Mesenchymal stem cell (in vitro differentiated cells and primary cell): ENCODE results near the gene TMEM63C.

Source experiments
- DNase-seq: peaks from one replicate; pipeline ENCODE4 v3.0.0-alpha.2; 2013
- H2AFZ ChIP-seq: one replicate; pipeline ENCODE4 v1.6.1; 2013; ENCODE audit warnings: low read depth, mild to moderate bottlenecking, control low read depth, inconsistent platforms, low read length, moderate library complexity
- H2AK5ac ChIP-seq: 2 replicates; pipeline ENCODE4 v1.6.1; 2013; ENCODE audit warnings: low read length, moderate library complexity, mild to moderate bottlenecking, inconsistent platforms; ENCODE audit not compliant: severe bottlenecking
- H2BK120ac ChIP-seq: one replicate; pipeline ENCODE4 v1.6.1; 2013; ENCODE audit warnings: low read depth, mild to moderate bottlenecking, inconsistent platforms, low read length, moderate library complexity
- H2BK12ac ChIP-seq, 2 experiments: one replicate each; pipeline ENCODE4 v1.6.1; 2013; ENCODE audit warnings: inconsistent platforms in 2 of 2, low read length in 2 of 2, mild to moderate bottlenecking in 2 of 2, moderate library complexity in 2 of 2, control low read depth in 1 of 2
- H2BK15ac ChIP-seq: one replicate; pipeline ENCODE4 v1.6.1; 2013; ENCODE audit warnings: mild to moderate bottlenecking, low read depth, inconsistent platforms; ENCODE audit not compliant: poor library complexity, severe bottlenecking
- H2BK5ac ChIP-seq: 2 replicates; pipeline ENCODE4 v1.6.1; 2013; ENCODE audit warnings: low read depth, mild to moderate bottlenecking, low read length, control low read depth, inconsistent platforms; ENCODE audit not compliant: poor library complexity, severe bottlenecking
- H3K14ac ChIP-seq, 2 experiments: one replicate each; pipeline ENCODE4 v1.6.1; 2013; ENCODE audit warnings: inconsistent platforms in 2 of 2, low read length in 2 of 2, control low read depth in 1 of 2, mild to moderate bottlenecking in 1 of 2, moderate library complexity in 1 of 2
- H3K18ac ChIP-seq, 2 experiments: one replicate each; pipeline ENCODE4 v1.6.1; 2013; ENCODE audit warnings: inconsistent platforms in 2 of 2, low read length in 2 of 2, control low read depth in 1 of 2, low read depth in 1 of 2, mild to moderate bottlenecking in 1 of 2
- H3K23ac ChIP-seq, 2 experiments: one replicate each; pipeline ENCODE4 v1.6.1; 2013; ENCODE audit warnings: inconsistent platforms in 2 of 2, low read length in 2 of 2, mild to moderate bottlenecking in 2 of 2, moderate library complexity in 2 of 2, control low read depth in 1 of 2
- H3K27ac ChIP-seq: 2 replicates; pipeline ENCODE4 v1.5.1; 2013; ENCODE audit warnings: mild to moderate bottlenecking, moderate library complexity, low read length, control low read depth, inconsistent platforms; ENCODE audit not compliant: poor library complexity, severe bottlenecking
- H3K27me3 ChIP-seq, 2 experiments: 2 replicates each; pipeline versions ENCODE4 v1.6.1 to v1.7.0; 2013; ENCODE audit warnings: low read length in 2 of 2, mild to moderate bottlenecking in 2 of 2, moderate library complexity in 2 of 2, control low read depth in 1 of 2, inconsistent platforms in 1 of 2; ENCODE audit not compliant: control insufficient read depth in 1 of 2, insufficient read depth in 1 of 2
- H3K36me3 ChIP-seq, 2 experiments: 2 replicates each; pipeline versions ENCODE4 v1.6.1 to v1.7.0; 2013; ENCODE audit warnings: low read length in 2 of 2, control low read depth in 1 of 2, inconsistent platforms in 1 of 2, low read depth in 1 of 2, mild to moderate bottlenecking in 1 of 2; ENCODE audit not compliant: insufficient read depth in 2 of 2, control insufficient read depth in 1 of 2
- H3K4ac ChIP-seq, 2 experiments: one replicate each; pipeline ENCODE4 v1.6.1; 2013; ENCODE audit warnings: inconsistent platforms in 2 of 2, low read length in 2 of 2, mild to moderate bottlenecking in 2 of 2, moderate library complexity in 2 of 2, control low read depth in 1 of 2, low read depth in 1 of 2
- H3K4me1 ChIP-seq: 2 replicates; pipeline ENCODE4 v1.6.1; 2013; ENCODE audit warnings: low read depth, low read length, control low read depth; ENCODE audit not compliant: control insufficient read depth, insufficient read depth
- H3K4me2 ChIP-seq: 2 replicates; pipeline ENCODE4 v1.6.1; 2013; ENCODE audit warnings: low read length, mild to moderate bottlenecking, inconsistent platforms; ENCODE audit not compliant: poor library complexity, severe bottlenecking
- H3K4me3 ChIP-seq, 2 experiments: 2 replicates each; pipeline versions ENCODE4 v1.5.1 to v1.7.0; 2013; ENCODE audit warnings: low read length in 2 of 2, mild to moderate bottlenecking in 2 of 2, control low read depth in 1 of 2, low read depth in 1 of 2; ENCODE audit not compliant: insufficient read depth in 1 of 2
- H3K79me1 ChIP-seq: replicated peaks from 2 replicates; pipeline ENCODE4 v1.6.1; 2013; ENCODE audit warnings: mild to moderate bottlenecking, control low read depth, low read length, inconsistent platforms; ENCODE audit not compliant: poor library complexity, severe bottlenecking
- H3K9ac ChIP-seq: 2 replicates; pipeline ENCODE4 v1.7.0; 2013; ENCODE audit warnings: mild to moderate bottlenecking, low read length, moderate library complexity
- H3K9me3 ChIP-seq: 2 replicates; pipeline ENCODE4 v1.7.0; 2013; ENCODE audit warnings: mild to moderate bottlenecking, low read length; ENCODE audit not compliant: control insufficient read depth
- H4K8ac ChIP-seq: one replicate; pipeline ENCODE4 v1.6.1; 2013; ENCODE audit warnings: inconsistent platforms, mild to moderate bottlenecking, low read length, moderate library complexity
- H4K91ac ChIP-seq: one replicate; pipeline ENCODE4 v1.6.1; 2013; ENCODE audit warnings: mild to moderate bottlenecking, low read length, inconsistent platforms
- WGBS: methylation state at CpG from one replicate; pipeline ENCODE4 v1.1.7; 2013; ENCODE audit warnings: mixed read lengths; 5-methylcytosine and 5-hydroxymethylcytosine counted together

Gene TMEM63C

GRCh38 chr14:77154421-77154820, 27.2 kb upstream of the TMEM63C start:
- no peak overlapping the region for H2BK15ac ChIP-seq
- no peak overlapping the region for H3K9ac ChIP-seq
- no peak overlapping the region for H2AK5ac ChIP-seq
- H3K4me3 ChIP-seq = no peak overlapping the region
- no peak overlapping the region for H4K91ac ChIP-seq
- H3K4me1 ChIP-seq = peaks cover 10% of the 10 kb centered on the region
- WGBS = 61% methylated on average over 2 of the region's 7 CpGs
- no peak overlapping the region for H3K18ac ChIP-seq
- H3K27ac ChIP-seq = no peak overlapping the region
- H3K23ac ChIP-seq = no peak overlapping the region
- DNase-seq = no peak
- no peak overlapping the region for H2BK120ac ChIP-seq
- H3K9me3 ChIP-seq = peaks cover 5% of the 10 kb centered on the region
- H4K8ac ChIP-seq = no peak overlapping the region
- H3K36me3 ChIP-seq = no peaks in the 10 kb centered on the region
- no peak overlapping the region for H2BK5ac ChIP-seq
- no peak overlapping the region for H2AFZ ChIP-seq
- no peaks in the 10 kb centered on the region for H3K79me1 ChIP-seq
- H3K4me2 ChIP-seq = no peak overlapping the region
- H3K4ac ChIP-seq = no peak overlapping the region
- H3K27me3 ChIP-seq = peaks cover 34 to 49% of the 10 kb centered on the region in 2 experiments
- H3K14ac ChIP-seq = no peak overlapping the region
- no peak overlapping the region for H2BK12ac ChIP-seq

- H2BK12ac ChIP-seq = no peak overlapping the region
- no peak overlapping the region for H4K8ac ChIP-seq
- H3K36me3 ChIP-seq = no peaks in the 10 kb centered on the region
- H3K79me1 ChIP-seq = no peaks in the 10 kb centered on the region
- DNase-seq = no peak
- H3K4me1 ChIP-seq = peaks cover 10% of the 10 kb centered on the region
- H3K14ac ChIP-seq = no peak overlapping the region
- no peak overlapping the region for H4K91ac ChIP-seq
- H3K9ac ChIP-seq = no peak overlapping the region
- peaks cover 34 to 46% of the 10 kb centered on the region in 2 experiments for H3K27me3 ChIP-seq
- no peak overlapping the region for H3K4ac ChIP-seq
- H3K9me3 ChIP-seq = peaks cover 5% of the 10 kb centered on the region
- H3K23ac ChIP-seq = no peak overlapping the region
- H3K27ac ChIP-seq = no peak overlapping the region
- no peak overlapping the region for H3K18ac ChIP-seq
- H3K4me2 ChIP-seq = no peak overlapping the region
- H2BK120ac ChIP-seq = no peak overlapping the region
- no peak overlapping the region for H3K4me3 ChIP-seq
- no peak overlapping the region for H2AK5ac ChIP-seq
- no peak overlapping the region for H2AFZ ChIP-seq
- H2BK5ac ChIP-seq = no peak overlapping the region
- H2BK15ac ChIP-seq = no peak overlapping the region
- 79% methylated on average over 2 of the region's 2 CpGs for WGBS
These were observed 26.5 kb upstream of the TMEM63C start for GRCh38 chr14:77155083-77155482.

GRCh38 chr14:77157740-77158139, 23.9 kb upstream of the TMEM63C start:
- no peaks in the 10 kb centered on the region for H3K36me3 ChIP-seq
- peaks cover 46 to 59% of the 10 kb centered on the region in 2 experiments for H3K27me3 ChIP-seq
- no peaks in the 10 kb centered on the region for H3K79me1 ChIP-seq
- H3K4ac ChIP-seq = peak overlapping the region in 1 of 2 experiments; percentile 3
- H3K14ac ChIP-seq = peak overlapping the region in 1 of 2 experiments; percentile 87
- peak overlapping the region in 1 of 2 experiments; percentile 19 for H3K18ac ChIP-seq
- peak overlapping the region; percentile 52 for H2BK120ac ChIP-seq
- H3K9me3 ChIP-seq = peaks cover 5% of the 10 kb centered on the region
- H2BK12ac ChIP-seq = peak overlapping the region in 1 of 2 experiments; percentile 45
- no peak overlapping the region for H3K4me2 ChIP-seq
- H3K27ac ChIP-seq = no peak overlapping the region
- H2AK5ac ChIP-seq = no peak overlapping the region
- DNase-seq = no peak
- H3K9ac ChIP-seq = peak overlapping the region; percentile 37
- 70% methylated on average over 11 of the region's 11 CpGs for WGBS
- no peak overlapping the region for H2BK5ac ChIP-seq
- H2AFZ ChIP-seq = no peak overlapping the region
- H3K4me3 ChIP-seq = no peak overlapping the region
- no peak overlapping the region for H3K23ac ChIP-seq
- H2BK15ac ChIP-seq = no peak overlapping the region
- peak overlapping the region; percentile 54 for H4K91ac ChIP-seq
- peak overlapping the region; percentile 55 for H4K8ac ChIP-seq
- H3K4me1 ChIP-seq = peaks cover 10% of the 10 kb centered on the region

- H3K14ac ChIP-seq = peak overlapping the region in 1 of 2 experiments; percentile 87
- WGBS = 41% methylated on average over 12 of the region's 18 CpGs
- no peak overlapping the region for H2BK5ac ChIP-seq
- peak overlapping the region in 1 of 2 experiments; percentile 73 for H2BK12ac ChIP-seq
- H3K27ac ChIP-seq = no peak overlapping the region
- peaks cover 42 to 56% of the 10 kb centered on the region in 2 experiments for H3K27me3 ChIP-seq
- H3K4me1 ChIP-seq = peaks cover 10% of the 10 kb centered on the region
- H2BK120ac ChIP-seq = peak overlapping the region; percentile 52
- no peak overlapping the region for H2AK5ac ChIP-seq
- no peaks in the 10 kb centered on the region for H3K36me3 ChIP-seq
- no peaks in the 10 kb centered on the region for H3K79me1 ChIP-seq
- no peak overlapping the region for H2BK15ac ChIP-seq
- peak overlapping the region; percentile 54 for H4K91ac ChIP-seq
- H3K4me2 ChIP-seq = no peak overlapping the region
- H2AFZ ChIP-seq = peak overlapping the region; percentile 67
- H3K9me3 ChIP-seq = peaks cover 5% of the 10 kb centered on the region
- peak overlapping the region; percentile 37 for H3K9ac ChIP-seq
- no peak overlapping the region for H3K23ac ChIP-seq
- H4K8ac ChIP-seq = peak overlapping the region; percentile 55
- H3K4ac ChIP-seq = no peak overlapping the region
- peak overlapping the region; percentile 19 to 91 for H3K18ac ChIP-seq
- peak overlapping the region in 1 of 2 experiments; percentile 42 for H3K4me3 ChIP-seq
- peak; percentile 69 for DNase-seq
These were observed 23.3 kb upstream of the TMEM63C start for GRCh38 chr14:77158175-77158881.
